GM23338 (cell line): ENCODE measurements around the gene SHISAL1. TPM values are rescaled to one million over a fixed set of nuclear protein-coding genes. Genes with fewer than 3 reads are reported as not detected.

Experiments used
- ATAC-seq: fragments of 200-7000 bp; cut with Tn5 transposase; 3 replicates; pipeline ENCODE4 v1.9.1; 2020
- DNase-seq: peaks from one replicate; pipeline ENCODE4 v3.0.0-alpha.2; 2015; ENCODE audit warnings: low spot score
- H2AFZ ChIP-seq: fragments of 200-600 bp; sonication (generic); 2 replicates; pipeline ENCODE4 v1.8.0; 2016; ENCODE audit warnings: antibody characterized with exemption, mild to moderate bottlenecking, moderate library complexity
- H3F3A ChIP-seq: fragments of 200-600 bp; sonication (generic); replicated peaks from 2 replicates; pipeline ENCODE4 v1.8.0; 2017; ENCODE audit warnings: antibody characterized with exemption, mixed run types, low read depth
- H3K27ac ChIP-seq: fragments of 200-600 bp; sonication (generic); 2 replicates; pipeline ENCODE4 v1.6.1; 2016; ENCODE audit warnings: low read depth
- H3K27me3 ChIP-seq: fragments of 200-600 bp; sonication (generic); 2 replicates; pipeline ENCODE4 v1.8.0; 2016; ENCODE audit warnings: mild to moderate bottlenecking, mixed run types, moderate library complexity; ENCODE audit not compliant: insufficient read depth
- H3K36me3 ChIP-seq: fragments of 200-600 bp; sonication (generic); 2 replicates; pipeline ENCODE4 v1.8.0; 2016; ENCODE audit warnings: mild to moderate bottlenecking; ENCODE audit not compliant: insufficient read depth
- H3K4me1 ChIP-seq: fragments of 200-600 bp; sonication (generic); 2 replicates; pipeline ENCODE4 v1.8.0; 2016; ENCODE audit warnings: mild to moderate bottlenecking, moderate library complexity; ENCODE audit not compliant: insufficient read depth
- H3K4me2 ChIP-seq: fragments of 200-600 bp; sonication (generic); 2 replicates; pipeline ENCODE4 v1.7.1; 2017; ENCODE audit warnings: mixed run types
- H3K4me3 ChIP-seq: fragments of 200-600 bp; sonication (generic); 2 replicates; pipeline ENCODE4 v1.6.1; 2016; ENCODE audit warnings: mixed run types
- H3K79me2 ChIP-seq: fragments of 200-600 bp; sonication (generic); replicated peaks from 2 replicates; pipeline ENCODE4 v1.8.0; 2017; ENCODE audit warnings: mild to moderate bottlenecking; ENCODE audit not compliant: insufficient read depth
- H3K9me2 ChIP-seq: fragments of 200-600 bp; sonication (generic); 2 replicates; pipeline ENCODE4 v1.8.0; 2017; ENCODE audit not compliant: insufficient read depth
- H4K20me1 ChIP-seq: fragments of 200-600 bp; sonication (generic); replicated peaks from 2 replicates; pipeline ENCODE4 v1.8.0; 2017; ENCODE audit warnings: mild to moderate bottlenecking; ENCODE audit not compliant: insufficient read depth
- H3K27ac Mint-ChIP-seq: 2 replicates; pipeline ENCODE4 v1.8.0; 2020; ENCODE audit warnings: inconsistent platforms, mild to moderate bottlenecking, moderate library complexity, mixed read lengths
- H3K27me3 Mint-ChIP-seq: 3 replicates; pipeline ENCODE4 v1.8.0; 2022; ENCODE audit warnings: low read depth, mild to moderate bottlenecking, moderate library complexity, mixed read lengths, inconsistent platforms; ENCODE audit not compliant: insufficient read depth, poor library complexity
- H3K36me3 Mint-ChIP-seq: 3 replicates; pipeline ENCODE4 v1.8.0; 2021; ENCODE audit warnings: low read depth, mild to moderate bottlenecking, inconsistent platforms, moderate library complexity, mixed read lengths
- H3K4me1 Mint-ChIP-seq: 3 replicates; pipeline ENCODE4 v1.8.0; 2020; ENCODE audit warnings: mild to moderate bottlenecking, inconsistent platforms, mixed read lengths
- H3K4me3 Mint-ChIP-seq: 3 replicates; pipeline ENCODE4 v1.8.0; 2021; ENCODE audit warnings: moderate library complexity, mild to moderate bottlenecking, inconsistent platforms, mixed read lengths
- H3K9me3 Mint-ChIP-seq: 3 replicates; pipeline ENCODE4 v1.8.0; 2020; ENCODE audit warnings: moderate library complexity, mild to moderate bottlenecking, inconsistent platforms, mixed read lengths
- CREB1 ChIP-seq: fragments of 250-450 bp; sonication (Bioruptor Pico); IDR thresholded peaks from 2 replicates; pipeline ENCODE4 v1.5.0; 2020; ENCODE audit warnings: low read depth, mild to moderate bottlenecking, moderate library complexity
- CTCF ChIP-seq, 2 experiments: fragments of 200-600 bp in 1 of 2; sonication (generic) in 1 of 2; conservative IDR thresholded peaks; 2 replicates each; pipeline versions ENCODE4 v1.5.1 to v1.6.1; 2016 to 2017; ENCODE audit warnings: antibody characterized with exemption in 2 of 2, low read depth in 2 of 2, mild to moderate bottlenecking in 2 of 2, moderate library complexity in 1 of 2
- EZH2 ChIP-seq: fragments of 200-600 bp; sonication (generic); IDR thresholded peaks from one replicate; pipeline ENCODE4 v1.8.0; 2017; ENCODE audit warnings: antibody characterized with exemption, mild to moderate bottlenecking, low read depth; ENCODE audit not compliant: unreplicated experiment
- EZH2phosphoT487 ChIP-seq: fragments of 200-600 bp; sonication (generic); IDR thresholded peaks from one replicate; pipeline ENCODE4 v1.8.1; 2018; ENCODE audit warnings: antibody characterized with exemption; ENCODE audit not compliant: unreplicated experiment
- JUNB ChIP-seq: IDR thresholded peaks from one replicate; pipeline ENCODE4 v1.6.1; 2016; ENCODE audit warnings: antibody characterized with exemption; ENCODE audit not compliant: unreplicated experiment
- NANOG ChIP-seq: IDR thresholded peaks from 2 replicates; pipeline ENCODE4 v1.6.1; 2016; ENCODE audit warnings: antibody characterized with exemption, borderline replicate concordance
- REST ChIP-seq: IDR thresholded peaks from one replicate; pipeline ENCODE4 v1.6.1; 2018; ENCODE audit warnings: antibody characterized with exemption; ENCODE audit not compliant: unreplicated experiment
- ZNF331 ChIP-seq: fragments of 250-450 bp; sonication (Bioruptor Pico); IDR thresholded peaks from 2 replicates; pipeline ENCODE4 v1.5.0; 2020; ENCODE audit warnings: low read depth, mild to moderate bottlenecking, moderate library complexity
- polyA plus RNA-seq: library from polyadenylated mRNA; unstranded; fragments of >200 nt; fragmentation: Nextera tagmentation; extraction: Ambion mirVana; gene quantifications from 2 replicates; pipeline ENCODE4 v1.2.1, GENCODE V29; 2016
- total RNA-seq: library from RNA; depleted of rRNA; stranded (reverse); fragments of >200 nt; shearing (Covaris generic); gene quantifications from 2 replicates; pipeline ENCODE4 v1.2.3, GENCODE V29; 2014

SHISAL1 gene
- total and polyA plus RNA-seq, 2 experiments from 2014 or later = 0.71 to 3.4 TPM

GRCh38 chr22:44219101-44219870 is 93.5 kb downstream of the SHISAL1 start (continued):
- no peak for TF ChIP-seq CTCF (conservative IDR thresholded peaks at IDR 0.05; ENCODE audit: low read depth in 2 of 2)
- TF ChIP-seq JUNB = no peak
- no peak for TF ChIP-seq EZH2
- TF ChIP-seq REST = no peak

- peaks cover 11% of the 10 kb centered on the region for H3K27me3 Mint-ChIP-seq
These were observed 94.7 kb downstream of the SHISAL1 start for GRCh38 chr22:44218071-44218470.

More at GRCh38 chr22:44218071-44218470, 94.7 kb downstream of the SHISAL1 start:
- no peak overlapping the region for H3K27ac Mint-ChIP-seq
- H3K4me1 Mint-ChIP-seq = no peaks in the 10 kb centered on the region
- H3K4me1 ChIP-seq = no peaks in the 10 kb centered on the region
- H4K20me1 ChIP-seq = no peaks in the 10 kb centered on the region
- H2AFZ ChIP-seq = no peak overlapping the region
- no peaks in the 10 kb centered on the region; the same call in 2 of the 3 replicates for H3K36me3 Mint-ChIP-seq
- DNase-seq (no peak), ATAC-seq (no peak)
- no peaks in the 10 kb centered on the region for H3K79me2 ChIP-seq
- H3K27me3 ChIP-seq = no peaks in the 10 kb centered on the region
- no peak overlapping the region for H3K4me3 ChIP-seq
- H3K9me2 ChIP-seq = no peaks in the 10 kb centered on the region; the same call in 1 of the 2 replicates
- H3K27ac ChIP-seq = no peak overlapping the region
- H3K4me3 Mint-ChIP-seq = no peak overlapping the region
- TF ChIP-seq ZNF331 (no peak), REST (no peak), CREB1 (CRISPR knock-in tag) (no peak), EZH2phosphoT487 (no peak), NANOG (no peak)
- no peaks in the 10 kb centered on the region for H3F3A ChIP-seq
- H3K9me3 Mint-ChIP-seq = peaks cover 7% of the 10 kb centered on the region; the same call in 2 of the 3 replicates
- no peaks in the 10 kb centered on the region for H3K36me3 ChIP-seq
- H3K4me2 ChIP-seq = no peak overlapping the region
